ENCODE measurements around the gene ECI1. TPM values are rescaled to one million over a fixed set of nuclear protein-coding genes. Genes with fewer than 3 reads are reported as not detected.

Gene ECI1
- polyA plus RNA-seq, 1 experiment: 24.9 TPM

DNA sequence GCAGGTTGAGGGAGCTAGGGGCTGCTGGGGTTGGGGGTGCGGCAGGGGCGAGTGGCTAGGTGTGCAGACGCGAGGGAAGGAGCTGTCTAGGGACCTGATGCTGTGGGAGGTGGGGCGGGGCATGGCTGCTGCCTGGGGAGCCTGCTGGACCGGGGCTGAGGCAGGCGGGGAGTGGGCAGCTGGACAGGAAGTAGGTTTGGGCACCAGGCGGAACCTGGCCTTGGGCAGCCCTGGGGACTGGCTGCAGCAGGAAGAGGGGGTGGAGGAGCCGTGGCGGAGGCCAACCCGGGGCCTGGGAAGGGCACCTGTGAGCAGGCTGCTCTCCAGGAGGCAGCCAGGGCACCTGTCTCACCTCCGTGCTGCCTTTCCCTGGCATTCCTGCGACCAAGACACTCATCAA lies 21.0 kb downstream of the ECI1 start:
- H3K9me3 ChIP-seq (ENCODE audit: control insufficient read depth, insufficient read depth, low read length): no peaks in the 10 kb centered on the region; the same call in 1 of the 2 replicates
- ChIA-PET CTCF (no interaction called here), POLR2A (interaction anchor here (0.6 to 0.7 kb wide), 2 partner anchors 235 to 295 kb away, joined by 5 to 7 read pairs; no protein-coding TSS in a partner anchor)

DNA sequence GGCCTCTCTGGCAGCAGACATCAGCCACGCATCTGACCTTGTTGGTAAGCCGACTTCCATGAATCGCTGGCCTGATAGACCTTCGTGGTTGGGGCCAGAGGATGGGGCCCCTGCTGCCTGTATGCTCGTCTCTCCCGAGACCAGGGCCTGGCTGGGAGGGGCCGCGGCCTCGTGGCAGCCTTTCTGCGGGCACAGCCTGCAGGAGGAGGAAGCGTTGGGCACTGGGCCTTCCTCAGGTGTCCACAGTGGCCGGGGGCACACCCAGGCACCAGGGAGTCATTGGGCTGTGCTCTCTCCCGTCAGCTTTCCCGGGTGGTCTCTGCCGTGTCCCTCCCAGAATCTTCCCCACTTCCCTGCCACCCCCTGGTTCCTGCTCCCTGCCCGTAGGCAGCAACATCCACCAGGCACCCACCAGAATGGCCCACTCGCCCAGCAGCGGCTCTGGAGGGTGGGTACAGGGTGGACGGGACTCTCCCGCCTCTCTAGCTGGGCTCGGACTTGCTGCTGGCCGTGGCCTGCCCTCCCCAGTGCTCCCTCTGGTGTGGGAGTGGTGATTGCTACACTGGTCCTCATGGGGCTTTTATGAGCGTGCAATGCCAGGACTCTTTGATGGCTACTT lies 21.6 kb downstream of the ECI1 start:
- Histone ChIP-seq H3K4me3 (ENCODE audit: low read depth, low read length) (no peak overlapping the region), H3K27me3 (ENCODE audit: control insufficient read depth, insufficient read depth, low read length) (no peaks in the 10 kb centered on the region), H3K27ac (ENCODE audit: low read depth, low read length) (no peak overlapping the region), H3K9me3 (ENCODE audit: control insufficient read depth, insufficient read depth, low read length) (no peaks in the 10 kb centered on the region; the same call in 1 of the 2 replicates)
- TF ChIP-seq, protein P1, sequence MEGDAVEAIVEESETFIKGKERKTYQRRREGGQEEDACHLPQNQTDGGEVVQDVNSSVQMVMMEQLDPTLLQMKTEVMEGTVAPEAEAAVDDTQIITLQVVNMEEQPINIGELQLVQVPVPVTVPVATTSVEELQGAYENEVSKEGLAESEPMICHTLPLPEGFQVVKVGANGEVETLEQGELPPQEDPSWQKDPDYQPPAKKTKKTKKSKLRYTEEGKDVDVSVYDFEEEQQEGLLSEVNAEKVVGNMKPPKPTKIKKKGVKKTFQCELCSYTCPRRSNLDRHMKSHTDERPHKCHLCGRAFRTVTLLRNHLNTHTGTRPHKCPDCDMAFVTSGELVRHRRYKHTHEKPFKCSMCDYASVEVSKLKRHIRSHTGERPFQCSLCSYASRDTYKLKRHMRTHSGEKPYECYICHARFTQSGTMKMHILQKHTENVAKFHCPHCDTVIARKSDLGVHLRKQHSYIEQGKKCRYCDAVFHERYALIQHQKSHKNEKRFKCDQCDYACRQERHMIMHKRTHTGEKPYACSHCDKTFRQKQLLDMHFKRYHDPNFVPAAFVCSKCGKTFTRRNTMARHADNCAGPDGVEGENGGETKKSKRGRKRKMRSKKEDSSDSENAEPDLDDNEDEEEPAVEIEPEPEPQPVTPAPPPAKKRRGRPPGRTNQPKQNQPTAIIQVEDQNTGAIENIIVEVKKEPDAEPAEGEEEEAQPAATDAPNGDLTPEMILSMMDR (IDR thresholded peaks at IDR 0.05; ENCODE audit: low read depth, low read length): no peak
- no peak for DNase-seq (ENCODE audit: low read depth, low spot score)
- ChIA-PET CTCF (no interaction called here), POLR2A (interaction anchor here (0.7 kb wide), 1 partner anchor 294 kb away, joined by 5 read pairs; no protein-coding TSS in a partner anchor)

More for the DNA sequence above, 21.0 kb downstream of the ECI1 start:
- Histone ChIP-seq H3K4me3 (ENCODE audit: low read depth, low read length) (no peak overlapping the region), H3K27me3 (ENCODE audit: control insufficient read depth, insufficient read depth, low read length) (no peaks in the 10 kb centered on the region), H3K27ac (ENCODE audit: low read depth, low read length) (no peak overlapping the region)
- TF ChIP-seq, protein P1 (IDR thresholded peaks at IDR 0.05; ENCODE audit: low read depth, low read length): no peak
- no peak for DNase-seq (ENCODE audit: low read depth, low spot score)

DNA sequence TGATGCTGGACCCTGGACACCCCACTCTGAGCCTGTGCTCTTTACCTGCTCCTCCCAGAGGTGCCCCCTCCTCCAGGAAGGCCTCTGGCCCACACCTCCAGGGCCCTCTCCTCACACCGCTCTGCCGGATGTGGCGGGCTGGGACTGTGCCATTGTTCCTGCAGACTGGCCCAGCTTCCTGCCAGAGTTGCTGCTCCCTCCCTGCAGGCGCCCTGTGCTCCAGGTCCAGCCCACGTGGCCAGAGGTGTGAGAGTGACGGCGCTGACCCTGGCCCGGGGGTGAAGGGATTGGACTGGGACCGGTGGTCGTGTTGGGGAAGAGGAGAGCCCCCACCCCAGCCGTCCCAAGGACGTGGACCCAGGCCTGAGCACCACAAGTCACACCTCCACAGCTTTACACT lies 22.3 kb downstream of the ECI1 start:
- CTCF ChIA-PET: no interaction called here
- POLR2A ChIA-PET: no interaction called here
- H3K4me3 ChIP-seq (ENCODE audit: low read depth, low read length): no peak overlapping the region
- no peak overlapping the region for H3K27ac ChIP-seq (ENCODE audit: low read depth, low read length)
- H3K9me3 ChIP-seq (ENCODE audit: control insufficient read depth, insufficient read depth, low read length): no peaks in the 10 kb centered on the region; the same call in 1 of the 2 replicates
- TF ChIP-seq, protein P1 (IDR thresholded peaks at IDR 0.05; ENCODE audit: low read depth, low read length): no peak
- no peaks in the 10 kb centered on the region for H3K27me3 ChIP-seq (ENCODE audit: control insufficient read depth, insufficient read depth, low read length)
- no peak for DNase-seq (ENCODE audit: low read depth, low spot score)

DNA sequence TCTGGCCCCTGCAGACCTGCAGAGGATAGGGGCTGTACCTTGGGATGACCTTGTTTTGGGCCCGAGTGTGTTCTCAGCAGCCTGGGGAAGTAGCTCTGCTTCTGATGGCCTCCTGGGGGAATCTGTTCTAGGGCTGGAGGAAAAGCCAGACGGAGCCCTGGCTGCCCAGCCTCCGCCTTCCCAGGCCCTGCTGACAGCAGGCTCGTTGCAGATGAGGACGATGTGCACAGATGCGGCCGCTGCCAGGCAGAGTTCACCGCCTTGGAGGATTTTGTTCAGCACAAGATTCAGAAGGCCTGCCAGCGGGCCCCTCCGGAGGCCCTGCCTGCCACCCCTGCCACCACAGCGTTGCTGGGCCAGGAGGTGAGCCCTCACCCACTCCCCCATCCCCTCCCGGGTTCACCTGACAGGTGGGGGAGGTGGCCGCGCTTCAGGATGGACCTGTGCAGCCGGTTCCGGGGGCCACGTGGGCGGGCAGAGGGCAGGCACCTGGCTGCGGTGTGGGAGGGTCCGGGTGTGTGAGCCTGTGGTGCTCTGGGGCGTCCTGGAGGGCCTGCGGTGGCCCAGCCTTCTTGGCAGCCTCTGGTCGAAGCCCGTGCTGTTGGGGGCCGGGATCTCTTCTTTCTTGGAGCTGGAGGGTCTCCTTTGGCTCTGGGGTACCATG lies 23.1 kb downstream of the ECI1 start:
- ChIA-PET POLR2A (no interaction called here), CTCF (no interaction called here)
- Histone ChIP-seq H3K27me3 (ENCODE audit: control insufficient read depth, insufficient read depth, low read length) (no peaks in the 10 kb centered on the region), H3K27ac (ENCODE audit: low read depth, low read length) (no peak overlapping the region), H3K4me3 (ENCODE audit: low read depth, low read length) (no peak overlapping the region), H3K9me3 (ENCODE audit: control insufficient read depth, insufficient read depth, low read length) (no peaks in the 10 kb centered on the region; the same call in 1 of the 2 replicates)
- TF ChIP-seq, protein P1 (IDR thresholded peaks at IDR 0.05; ENCODE audit: low read depth, low read length): no peak
- DNase-seq (ENCODE audit: low read depth, low spot score): no peak

DNA sequence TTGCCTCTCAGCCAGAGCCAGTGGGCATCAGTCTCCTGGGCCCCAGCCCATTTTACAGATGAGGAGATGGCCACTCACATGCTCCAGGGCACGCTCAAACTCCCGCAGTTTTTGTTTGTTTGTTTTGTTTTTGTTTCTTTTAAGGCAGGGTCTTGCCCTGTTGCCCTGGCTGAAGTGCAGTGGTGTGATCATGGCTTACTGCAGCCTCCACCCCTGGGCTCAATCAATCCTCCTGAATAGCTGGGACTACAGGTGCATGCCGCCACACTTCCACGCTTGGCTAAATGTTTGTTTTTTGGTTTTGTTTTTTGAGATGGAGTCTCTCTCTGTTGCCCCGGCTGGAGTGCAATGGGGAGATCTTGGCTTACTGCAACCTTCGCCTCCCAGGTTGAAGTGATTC lies 24.5 kb downstream of the ECI1 start:
- no peak for DNase-seq (ENCODE audit: low read depth, low spot score)
- ChIA-PET CTCF (no interaction called here), POLR2A (no interaction called here)
- Histone ChIP-seq H3K4me3 (ENCODE audit: low read depth, low read length) (no peak overlapping the region), H3K27me3 (ENCODE audit: control insufficient read depth, insufficient read depth, low read length) (no peaks in the 10 kb centered on the region), H3K9me3 (ENCODE audit: control insufficient read depth, insufficient read depth, low read length) (no peaks in the 10 kb centered on the region; the same call in 1 of the 2 replicates), H3K27ac (ENCODE audit: low read depth, low read length) (no peak overlapping the region)
- TF ChIP-seq, protein P1 (IDR thresholded peaks at IDR 0.05; ENCODE audit: low read depth, low read length): no peak

All from AG04450 (cell line).